ENCODE measurements around the gene UXS1.

- no peak for TF ChIP-seq ZNF274 (IDR thresholded peaks at IDR 0.05; ENCODE audit: low read depth, low read length)
- TF ChIP-seq YY1 (IDR thresholded peaks at IDR 0.05; ENCODE audit: insufficient read depth, insufficient read length) = no peak
- no peak for TF ChIP-seq SUZ12 (IDR thresholded peaks at IDR 0.05; ENCODE audit: extremely low read depth, insufficient read depth, insufficient read length)
Measured at GRCh38 chr2:106192752-106193689, 1.1 kb downstream of the UXS1 start.

Data from NT2/D1 (cell line).